GM21576 (cell line): ENCODE measurements around the gene NPPA.
"Not testable (repeated sequence)": the region's sequence is repeated elsewhere in the genome, so short reads cannot be mapped to it uniquely, and the experiment has no call there.

Experiments
- ATAC-seq: cut with Tn5 transposase; IDR thresholded peaks from one replicate; pipeline ENCODE4 v1.9.1; 2021; ENCODE audit warnings: mild to moderate bottlenecking, moderate library complexity; ENCODE audit not compliant: unreplicated experiment

Gene NPPA

DNA sequence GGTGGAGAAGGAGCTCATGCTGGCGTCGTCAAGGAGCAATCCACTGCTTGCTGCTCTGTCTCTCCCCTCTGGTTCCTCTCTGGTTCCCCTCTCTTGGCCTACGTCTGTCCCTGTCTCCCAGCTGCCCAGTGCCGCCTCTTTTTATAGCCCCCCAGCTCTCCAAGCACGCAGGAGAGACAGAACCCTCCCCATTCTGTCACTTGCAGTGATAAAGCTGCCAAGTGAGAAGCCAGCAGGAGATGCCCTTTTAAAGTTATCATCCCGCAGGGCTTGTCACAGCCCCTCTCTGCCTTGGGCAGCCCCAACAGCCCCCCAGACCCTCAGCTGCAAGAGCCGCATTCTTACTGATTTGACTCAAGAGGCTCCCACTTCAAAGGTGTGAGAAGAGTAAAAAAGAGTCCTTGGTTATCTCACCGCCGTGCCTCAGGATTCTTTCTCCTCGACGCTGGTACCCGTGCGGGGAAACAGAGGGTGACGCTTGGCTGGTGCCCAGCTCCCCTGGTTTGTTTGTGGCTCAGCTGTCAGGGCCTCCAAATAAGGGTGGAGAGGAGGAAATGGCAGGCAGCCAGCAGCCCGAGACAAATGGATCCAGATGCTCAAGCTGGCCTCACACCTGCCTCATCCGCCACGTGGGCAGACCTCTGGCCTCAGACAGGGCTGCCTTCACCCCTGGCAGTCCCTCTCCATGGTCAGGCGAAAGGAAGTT lies at the start of gene NPPA:
NPPA (minus strand) TSS at position 117 of the 706 bp plus-strand sequence; CDS start at position 18, 99 bp downstream.
- ATAC-seq: no peak

DNA sequence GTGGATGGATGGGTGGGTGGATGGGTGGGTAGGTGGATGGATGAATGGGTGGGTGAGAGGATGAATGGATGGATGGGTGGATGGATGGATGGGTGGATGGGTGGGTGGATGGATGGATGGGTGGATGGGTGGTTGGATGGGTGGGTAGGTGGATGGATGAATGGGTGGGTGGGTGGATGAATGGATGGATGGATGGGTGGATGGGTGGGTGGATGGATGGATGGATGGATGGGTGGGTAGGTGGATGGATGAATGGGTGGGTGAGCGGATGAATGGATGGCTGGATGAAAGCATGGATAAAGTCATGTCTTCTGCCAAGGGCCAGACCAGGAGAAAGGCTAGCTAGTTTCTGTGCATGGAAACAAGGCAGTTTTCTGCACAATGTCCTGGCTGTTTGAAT lies 46.9 kb upstream of the NPPA start:
- ATAC-seq: not testable (repeated sequence)

DNA sequence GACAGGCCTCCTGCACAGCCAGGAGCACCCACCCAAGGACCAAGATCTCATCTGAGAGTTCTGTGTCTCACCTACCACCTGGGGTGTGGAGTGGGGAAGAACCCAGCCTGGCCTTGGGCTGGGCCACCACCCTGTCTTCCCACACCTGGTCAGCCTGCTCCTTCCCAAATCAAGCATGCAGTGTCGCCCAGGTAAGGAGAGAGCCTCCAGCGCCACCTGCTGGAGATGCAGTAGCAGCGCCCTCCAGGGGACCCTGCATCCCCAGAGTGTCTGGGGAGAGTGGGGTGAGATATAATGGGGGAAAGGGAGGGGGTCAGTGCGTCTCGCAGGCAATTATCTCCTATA lies 46.3 kb upstream of the NPPA start:
- no peak for ATAC-seq

DNA sequence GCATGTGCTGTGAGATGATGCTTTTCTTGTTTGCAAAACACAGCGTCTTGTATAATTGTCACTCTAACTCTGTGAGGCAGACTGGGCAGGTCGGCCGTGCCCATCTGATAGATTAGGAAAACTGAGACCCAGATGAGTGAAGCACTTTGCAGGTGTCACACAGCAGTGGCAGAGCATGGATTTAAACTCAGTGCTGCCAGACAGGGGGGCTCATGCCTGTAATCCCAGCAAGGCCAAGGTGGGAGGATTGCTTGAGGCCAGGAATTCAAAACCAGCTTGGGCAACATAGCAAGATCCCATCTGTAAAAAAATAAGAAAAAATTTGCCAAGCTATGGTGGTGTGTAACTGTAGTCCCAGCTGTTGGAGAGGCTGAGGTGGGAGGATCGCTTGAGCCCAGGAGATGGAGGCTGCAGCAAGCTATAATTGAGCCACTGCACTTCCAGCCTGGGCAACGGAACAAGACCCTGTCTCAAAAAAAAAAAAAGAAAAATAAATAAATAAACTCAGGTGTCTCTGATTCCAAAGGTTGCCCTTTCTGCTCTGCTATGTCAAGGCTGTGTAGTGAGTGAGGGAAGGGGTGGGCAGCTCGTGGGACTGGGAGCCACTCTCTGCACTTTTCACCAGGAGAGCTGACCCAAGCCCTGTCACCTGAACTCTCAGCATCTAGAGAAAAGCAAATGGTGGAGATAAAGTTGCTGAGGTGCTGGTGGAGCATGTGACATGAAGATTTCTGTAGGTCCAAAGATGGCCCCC lies 44.0 kb upstream of the NPPA start:
- ATAC-seq: no peak

DNA sequence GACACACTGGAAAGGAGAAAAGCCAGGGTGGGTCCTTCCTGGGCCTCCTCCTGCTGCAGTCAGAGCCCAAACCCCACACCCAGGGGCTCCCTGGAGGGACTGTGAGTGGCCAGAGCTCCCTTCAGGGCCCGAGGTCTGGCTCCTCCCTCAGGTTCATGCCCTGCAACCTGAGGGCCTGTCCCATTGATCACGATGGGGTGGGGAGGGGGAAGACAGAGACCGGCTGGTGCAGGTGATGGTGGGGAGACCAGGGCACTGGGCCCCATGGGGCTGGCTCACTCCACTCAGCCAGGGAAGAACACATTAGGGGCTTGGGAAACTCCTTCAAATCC lies 41.3 kb upstream of the NPPA start:
- ATAC-seq: no peak

DNA sequence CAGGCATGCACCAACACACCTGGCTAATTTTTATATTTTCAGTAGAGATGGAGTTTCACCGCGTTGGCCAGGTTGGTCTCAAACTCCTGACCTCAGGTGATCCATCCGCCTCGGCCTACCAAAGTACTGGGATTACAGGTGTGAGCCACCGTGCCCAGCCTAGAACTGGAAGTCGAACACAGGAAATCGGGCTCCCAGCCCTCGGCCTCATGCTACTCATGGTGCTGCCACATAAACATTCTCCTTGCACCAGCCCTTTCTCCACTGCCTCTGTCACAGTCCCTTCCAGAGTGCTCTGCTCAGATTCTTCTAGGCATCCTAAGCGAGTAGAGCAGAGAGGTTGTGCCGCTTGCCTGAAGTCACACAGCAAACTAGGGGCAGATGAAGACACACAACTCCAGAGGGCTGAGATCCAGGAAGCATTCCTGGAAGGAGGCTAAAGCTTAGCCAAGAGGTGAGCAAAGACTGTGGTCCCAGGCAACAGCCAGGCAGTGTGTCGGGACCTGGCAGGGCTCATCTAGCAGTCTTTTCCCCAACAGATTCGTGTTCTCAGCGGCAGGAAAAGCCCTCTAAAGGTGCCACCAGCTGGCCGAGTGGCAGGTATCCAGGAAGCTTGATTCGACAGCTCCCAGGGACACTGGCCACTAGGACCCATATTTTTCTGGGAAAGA lies 40.8 kb upstream of the NPPA start:
- ATAC-seq: no peak

DNA sequence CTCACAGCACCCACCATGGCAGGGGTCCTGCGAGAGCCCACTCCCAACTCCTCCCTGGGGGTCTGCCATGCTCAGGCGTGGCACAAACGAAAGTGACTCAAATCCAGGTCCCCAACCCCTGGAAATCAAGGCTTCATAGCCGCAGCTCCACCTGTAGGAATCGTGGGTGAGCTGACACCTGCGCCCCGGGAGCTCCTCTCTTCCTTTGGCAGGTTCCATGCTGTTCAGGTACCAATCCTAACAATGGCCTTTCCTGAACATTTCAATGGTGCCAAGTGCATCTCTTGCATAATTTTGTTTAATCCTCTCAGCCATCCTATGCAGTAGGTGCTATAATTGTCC lies 40.1 kb upstream of the NPPA start:
- no peak for ATAC-seq

DNA sequence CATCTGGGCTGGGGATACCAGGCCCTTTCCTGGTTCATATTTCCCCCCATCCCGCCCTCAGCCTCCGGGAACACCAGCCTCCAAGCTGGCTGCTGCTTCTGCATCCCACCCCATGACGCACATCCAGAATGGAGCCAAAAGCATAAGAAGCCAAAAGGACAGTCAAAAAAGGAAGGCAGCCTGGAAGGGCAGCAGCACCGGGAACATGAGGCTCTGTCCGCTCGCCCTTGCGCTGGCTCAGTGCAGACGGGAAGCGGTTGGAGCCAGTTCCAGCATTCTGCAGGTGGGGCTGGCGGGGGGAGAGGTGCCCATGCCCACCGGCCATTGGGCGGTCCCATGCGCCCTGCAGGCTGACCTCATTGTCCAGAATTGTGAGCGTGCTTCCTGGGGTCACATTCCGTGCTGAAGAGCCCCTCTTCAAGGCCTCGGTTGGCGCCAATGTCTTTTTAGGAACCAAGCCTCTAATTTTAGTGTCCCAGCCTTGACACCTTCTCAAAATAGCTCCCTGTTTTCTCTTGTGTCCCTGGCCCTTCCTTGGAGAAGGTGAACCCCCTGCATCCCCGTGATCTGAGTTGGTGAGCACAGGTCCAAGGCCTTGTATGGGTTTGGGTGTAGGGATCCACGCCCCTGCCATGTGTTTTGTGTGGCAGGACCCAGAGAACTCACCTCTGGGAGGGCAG lies 39.5 kb upstream of the NPPA start:
- ATAC-seq: no peak

DNA sequence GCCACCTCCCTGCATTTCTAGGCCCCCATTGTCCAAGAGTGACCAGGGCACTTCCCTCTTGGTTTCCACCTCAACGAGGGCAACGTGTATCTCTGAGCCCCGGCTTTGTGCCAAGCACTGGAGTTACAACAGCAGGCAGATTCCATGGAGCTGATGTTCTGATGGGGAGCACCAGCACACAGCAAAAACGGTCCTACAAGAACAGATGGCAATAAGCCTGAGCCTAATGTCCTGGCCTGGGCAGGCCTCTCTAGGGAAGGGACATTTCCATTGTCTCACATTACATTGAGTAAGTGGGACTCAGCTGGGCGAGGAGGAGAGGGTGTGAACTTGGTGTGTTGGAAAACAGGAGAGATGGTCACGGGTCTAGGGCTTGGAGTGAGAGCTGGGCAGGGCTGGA lies 38.3 kb upstream of the NPPA start:
- ATAC-seq: no peak

DNA sequence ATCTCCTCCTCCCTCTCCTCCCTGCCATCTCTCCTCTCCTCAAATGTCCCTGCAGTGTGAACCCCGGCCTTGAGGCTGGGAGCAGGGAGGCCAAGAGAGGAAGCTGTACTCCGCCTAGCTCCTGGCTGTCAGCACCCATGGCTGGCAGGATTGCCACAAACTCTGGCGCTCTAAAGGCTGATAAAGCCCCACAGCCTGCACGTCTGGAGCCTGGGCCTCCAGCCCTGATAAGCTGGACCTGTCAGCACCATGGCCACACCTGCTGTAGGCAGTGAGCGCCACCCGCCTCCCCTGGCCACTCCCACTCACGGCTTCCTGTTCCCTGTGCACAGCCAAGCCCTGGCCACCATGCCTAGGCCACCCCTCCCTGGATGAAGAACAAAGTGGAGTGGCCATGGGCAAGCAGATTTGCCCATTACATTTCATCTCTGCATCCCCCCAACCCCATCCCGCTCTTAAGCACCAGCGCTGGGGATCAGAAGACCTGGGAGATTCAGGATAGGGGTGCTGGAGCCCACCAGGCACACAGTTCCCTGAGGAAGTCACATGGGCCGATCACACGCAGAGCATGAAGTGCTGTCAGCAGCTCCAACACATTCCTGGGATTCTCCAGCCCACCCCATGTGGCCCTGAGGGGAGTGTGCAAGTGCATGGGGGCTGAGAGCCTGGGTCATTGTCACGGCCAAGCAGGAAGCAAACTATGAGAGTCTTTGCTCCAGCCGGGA lies 35.4 kb upstream of the NPPA start:
- ATAC-seq: no peak

DNA sequence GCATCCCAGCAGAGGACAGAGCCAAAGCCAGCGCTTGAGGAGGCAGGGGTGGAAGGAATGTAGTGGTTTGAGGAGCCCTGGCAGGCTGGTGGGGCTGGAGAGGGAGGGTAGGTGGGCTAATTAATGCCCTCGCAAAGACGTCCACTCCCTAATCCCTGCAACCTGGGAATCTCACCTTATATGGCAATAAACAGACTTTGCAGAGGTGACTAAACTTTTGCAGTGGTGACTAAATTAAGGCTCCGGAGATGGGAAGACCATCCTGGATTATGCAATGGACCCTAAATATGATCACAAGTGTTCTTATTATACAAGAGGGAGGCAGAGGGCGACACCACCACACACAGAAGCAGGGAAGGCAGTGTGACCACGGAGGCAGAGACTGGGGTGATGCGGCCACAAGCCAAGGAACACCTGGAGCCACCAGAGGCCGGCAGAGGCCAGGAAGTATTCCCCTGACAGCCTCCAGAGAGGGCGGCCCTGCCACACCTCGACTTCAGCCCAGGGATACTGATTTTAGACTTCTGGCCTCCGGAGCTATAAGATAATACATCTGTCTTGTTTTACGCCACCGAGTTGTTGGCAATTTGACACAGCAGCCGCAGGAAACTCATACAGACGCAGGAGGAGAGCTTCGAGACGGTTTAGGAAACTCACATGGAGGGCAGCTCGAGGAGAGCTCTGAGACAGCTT lies 34.3 kb upstream of the NPPA start:
- ATAC-seq: no peak

DNA sequence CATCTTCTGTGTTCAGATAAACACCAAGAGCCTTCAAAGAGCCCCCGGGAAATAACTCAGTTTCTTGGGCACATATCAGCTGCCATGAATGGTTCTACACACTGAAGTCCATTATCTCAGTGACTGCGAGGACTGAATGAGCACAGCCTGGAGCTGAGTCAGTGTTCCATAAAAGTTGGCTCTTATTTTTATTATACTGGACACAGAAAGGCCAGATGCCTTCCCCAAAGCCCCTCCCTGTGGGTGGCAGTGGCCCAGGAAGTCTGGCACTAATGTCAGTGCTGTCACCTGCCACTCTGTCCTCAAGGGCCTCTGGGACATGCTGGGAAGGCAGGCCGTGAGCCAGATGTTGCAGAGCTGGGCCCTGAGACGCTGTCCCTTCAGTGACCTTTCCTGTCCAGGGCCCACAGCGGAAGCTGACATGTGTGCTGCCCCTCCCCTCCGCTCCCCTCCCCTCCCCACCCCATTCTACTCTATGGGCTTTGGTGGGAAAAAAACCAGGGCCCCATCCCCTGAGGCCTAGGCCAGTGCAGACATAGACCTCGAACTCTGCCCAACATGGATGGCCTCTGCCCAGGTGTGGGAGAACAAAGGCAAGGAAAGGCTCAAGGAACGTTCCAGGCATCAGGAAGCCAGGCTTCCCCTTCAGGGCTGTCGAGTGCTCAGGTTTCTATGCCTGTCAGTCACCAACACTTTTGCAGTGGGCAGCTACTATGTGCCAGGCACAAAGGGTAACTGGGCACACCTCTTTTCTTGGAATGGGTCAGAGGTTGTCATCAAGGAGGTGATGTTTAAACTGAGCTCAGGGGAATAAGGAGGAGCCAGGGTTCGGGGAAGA lies 33.5 kb upstream of the NPPA start:
- ATAC-seq: no peak

DNA sequence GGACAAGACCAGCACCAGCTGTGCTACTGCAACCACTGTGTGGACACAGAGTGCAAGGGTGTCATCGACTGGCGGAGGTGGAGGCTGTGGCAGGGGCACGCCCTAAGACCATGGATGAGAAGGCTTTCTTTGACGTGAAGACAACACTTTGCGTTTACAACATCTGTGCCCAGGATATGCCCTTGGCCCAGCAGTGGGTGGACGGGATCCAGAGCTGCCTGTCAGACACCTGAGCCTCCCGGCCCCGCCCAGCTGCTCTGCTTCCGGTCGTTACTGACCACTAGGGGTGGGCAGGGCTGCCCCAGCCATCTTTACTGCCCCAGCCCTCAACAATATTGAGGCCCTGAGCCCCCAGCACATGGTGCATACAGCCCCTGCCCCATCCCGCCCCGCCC lies 32.6 kb upstream of the NPPA start:
- no peak for ATAC-seq

DNA sequence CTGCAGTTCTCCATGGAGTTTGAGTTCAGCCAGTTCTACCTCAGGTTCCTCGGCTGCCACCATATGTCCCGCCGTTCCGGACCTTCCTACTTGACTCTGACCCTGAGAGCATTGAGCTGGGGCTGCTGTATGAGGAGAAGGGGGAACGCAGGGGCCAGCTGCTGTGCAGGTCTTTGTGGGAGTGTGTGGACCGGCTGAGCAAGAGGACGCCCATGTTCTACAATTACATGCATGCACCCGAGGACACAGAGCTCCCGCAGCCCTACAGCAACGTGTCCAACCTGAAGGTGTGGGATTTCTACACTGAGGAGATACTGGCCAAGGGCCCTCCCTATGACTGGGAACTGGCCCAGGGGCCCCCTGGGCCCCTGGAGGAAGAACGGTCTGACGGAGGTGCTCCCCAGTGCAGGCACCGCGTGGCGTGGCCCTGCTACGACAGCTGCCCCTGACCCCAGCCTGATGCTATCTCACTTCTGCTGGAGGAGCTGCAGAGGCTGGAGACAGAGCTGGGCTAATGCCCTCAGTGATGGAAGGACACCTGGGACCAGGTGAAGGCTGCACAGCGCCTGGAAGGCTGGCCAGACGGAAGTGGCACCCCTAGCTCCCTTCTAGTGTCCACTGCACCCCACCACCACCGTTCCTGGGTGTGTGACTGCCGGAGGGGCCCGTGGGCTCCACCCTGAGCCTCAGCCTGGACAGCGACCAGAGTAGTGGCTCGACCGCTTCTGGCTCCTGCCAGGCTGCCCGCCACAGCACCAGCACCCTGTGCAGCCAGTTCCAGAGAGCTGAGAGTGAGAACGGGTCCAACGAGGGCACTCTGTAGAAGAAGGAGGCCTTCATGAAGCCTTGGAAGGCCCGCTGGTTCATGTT lies 32.0 kb upstream of the NPPA start:
- ATAC-seq: no peak

DNA sequence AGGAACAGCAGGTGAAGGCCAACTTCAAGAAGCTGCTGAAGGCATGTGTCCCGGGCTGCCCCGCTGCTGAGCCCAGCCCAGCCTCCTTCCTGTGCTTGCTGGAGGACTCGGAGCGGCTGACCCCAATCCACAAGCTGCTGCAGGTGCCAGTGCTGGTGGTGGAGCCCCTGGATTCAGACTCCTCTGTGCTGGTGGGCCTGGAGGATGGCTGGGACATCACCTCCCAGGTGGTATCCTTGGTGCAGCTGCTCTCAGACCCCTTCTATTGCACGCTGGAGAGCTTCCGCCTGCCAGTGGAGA lies 31.3 kb upstream of the NPPA start:
- ATAC-seq: no peak

DNA sequence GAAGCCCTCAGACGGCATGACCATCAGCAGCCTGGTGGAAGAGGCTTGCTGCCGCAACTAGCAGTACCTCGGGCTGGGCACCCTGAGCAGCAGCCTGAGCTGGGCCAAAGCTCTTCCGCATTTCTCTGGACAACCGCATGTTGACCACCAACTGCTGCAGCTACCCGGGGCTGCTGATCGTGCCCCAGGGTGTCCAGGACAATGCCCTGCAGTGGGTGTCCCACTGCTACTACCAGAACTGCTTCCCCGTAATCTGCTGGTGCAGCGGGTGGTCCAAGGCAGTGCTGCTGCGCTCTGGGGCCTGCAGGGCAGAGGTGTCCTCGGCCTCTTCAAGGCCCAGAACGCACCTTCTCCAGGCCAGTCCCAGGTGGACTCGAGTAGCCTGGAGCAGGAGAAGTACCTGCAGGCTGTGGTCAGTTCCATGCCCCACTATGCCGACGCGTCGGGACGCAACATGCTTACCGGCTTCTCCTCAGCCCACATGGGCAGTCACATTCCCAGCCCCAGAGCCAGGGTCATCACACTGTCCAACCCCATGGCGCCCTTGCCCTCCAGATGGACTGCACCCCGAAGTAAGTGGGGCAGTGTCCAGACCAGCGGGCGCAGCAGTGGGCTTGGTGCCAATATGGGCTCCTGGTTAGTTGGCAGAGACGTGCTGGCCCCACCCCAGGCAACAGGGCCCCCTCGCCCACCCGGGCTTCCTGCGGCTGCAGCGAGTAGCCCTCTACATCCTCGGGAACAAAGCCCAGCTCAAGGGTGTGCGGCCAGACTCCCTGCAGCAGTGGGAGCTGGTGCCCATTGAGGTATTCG lies 30.7 kb upstream of the NPPA start:
- ATAC-seq: no peak

DNA sequence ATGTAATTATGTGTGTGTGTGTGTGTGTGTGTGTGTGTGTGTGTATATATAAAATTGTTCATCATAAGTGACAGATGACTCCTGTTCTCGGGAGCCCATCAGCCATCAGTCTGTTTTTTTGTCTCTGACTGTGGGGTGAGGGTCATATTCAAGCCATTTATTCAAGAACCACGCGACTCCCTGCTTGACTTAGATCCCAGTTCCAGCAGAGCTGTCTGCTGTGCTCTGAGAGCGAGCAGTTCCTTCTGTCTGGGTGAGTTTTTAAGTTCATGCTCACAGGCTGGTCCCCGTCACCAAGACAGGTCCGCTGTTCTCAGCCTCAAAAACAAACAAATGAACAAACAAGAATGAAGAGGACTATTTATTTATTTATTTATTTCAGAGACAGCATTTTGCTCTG lies 29.5 kb upstream of the NPPA start:
- no peak for ATAC-seq

DNA sequence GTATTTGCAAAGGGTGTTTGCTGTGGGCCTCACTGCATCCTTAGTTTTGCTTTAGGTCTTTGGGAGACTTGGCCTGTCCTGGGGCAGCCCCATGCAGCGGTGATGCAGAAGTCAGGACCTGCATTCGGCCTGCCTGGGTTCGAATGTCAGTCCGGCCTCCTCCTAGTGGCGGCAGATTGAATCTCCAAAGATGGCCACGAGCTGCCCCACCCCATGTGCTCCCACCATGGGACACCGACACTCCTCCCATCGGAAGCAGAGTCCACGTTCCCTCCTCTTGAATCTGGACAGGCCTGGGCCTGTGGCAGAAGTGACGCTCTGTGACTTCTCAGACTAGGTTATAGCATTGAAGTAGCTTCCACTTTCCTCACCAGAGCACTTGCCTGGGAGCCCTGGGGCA lies 27.5 kb upstream of the NPPA start:
- no peak for ATAC-seq
